Esophagus muscularis mucosa (tissue), 3 donors: Measurements from ENCODE around the gene KARS1.

ENCODE experiments used
- CTCF ChIP-seq, 3 experiments: fragments of 200-600 bp in 2 of 3; fragments of 450-650 bp in 1 of 3; sonication (generic) in 2 of 3; IDR thresholded peaks; one replicate each; pipeline ENCODE4 v1.5.1; 2017 to 2019; ENCODE audit warnings: antibody characterized with exemption in 3 of 3, mild to moderate bottlenecking in 2 of 3, moderate library complexity in 1 of 3
- EP300 ChIP-seq: sonication (generic); formaldehyde crosslinking; IDR thresholded peaks from one replicate; pipeline ENCODE4 v1.6.1; 2017; ENCODE audit warnings: antibody characterized with exemption

GRCh38 chr16:75635036-75635435 is 12.4 kb downstream of the KARS1 start:
- no peak for TF ChIP-seq CTCF (IDR thresholded peaks at IDR 0.05)
- TF ChIP-seq EP300 = no peak
